ENCODE measurements around the gene C16orf95. TPM values are rescaled to one million over a fixed set of nuclear protein-coding genes. Genes with fewer than 3 reads are reported as not detected.

C16orf95 gene
- total RNA-seq, 1 donor = 0.42 TPM

- Histone ChIP-seq H3K27me3 (ENCODE audit: insufficient read depth, low read length) (no peaks in the 10 kb centered on the region), H3K4me1 (ENCODE audit: insufficient read depth, low read length) (peaks cover 9% of the 10 kb centered on the region), H3K4me3 (ENCODE audit: low read length) (no peak overlapping the region), H3K9me3 (ENCODE audit: low read depth, low read length) (no peaks in the 10 kb centered on the region)
Observed at GRCh38 chr16:87339086-87339723, 22.0 kb upstream of the C16orf95 start.

DNA sequence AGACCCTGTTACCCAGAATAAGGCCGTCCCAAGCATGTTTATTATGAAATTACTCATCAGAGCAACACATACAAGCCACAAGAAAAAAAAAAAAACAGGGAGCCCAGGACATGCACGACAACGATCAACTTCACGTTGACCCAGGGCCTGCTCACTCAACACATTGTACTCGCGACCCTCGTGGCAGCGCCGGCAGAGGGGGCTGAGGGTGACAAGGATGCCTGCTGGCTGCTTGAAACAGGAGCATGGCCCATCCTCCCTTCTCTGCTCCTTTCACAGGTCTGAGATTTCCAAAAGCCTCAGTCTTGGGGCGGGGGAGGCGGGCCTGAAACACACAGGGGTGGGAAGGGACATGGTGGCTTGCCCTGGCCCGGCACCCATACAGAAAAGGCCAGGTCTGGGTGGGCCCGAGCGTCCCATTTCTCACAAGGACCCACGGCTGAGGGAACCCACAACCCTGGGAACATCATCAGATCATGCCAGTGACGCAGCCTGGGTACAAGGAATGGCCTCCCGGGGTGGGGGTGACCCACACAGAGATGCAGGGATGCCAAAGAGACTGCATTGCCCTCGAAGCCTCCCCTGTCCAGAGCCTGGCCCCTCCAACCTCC lies 21.1 kb upstream of the C16orf95 start:
- Histone ChIP-seq H3K27me3 (ENCODE audit: insufficient read depth, low read length) (no peaks in the 10 kb centered on the region), H3K4me1 (ENCODE audit: insufficient read depth, low read length) (peaks cover 9% of the 10 kb centered on the region), H3K4me3 (ENCODE audit: low read length) (no peak overlapping the region), H3K9me3 (ENCODE audit: low read depth, low read length) (no peaks in the 10 kb centered on the region)

DNA sequence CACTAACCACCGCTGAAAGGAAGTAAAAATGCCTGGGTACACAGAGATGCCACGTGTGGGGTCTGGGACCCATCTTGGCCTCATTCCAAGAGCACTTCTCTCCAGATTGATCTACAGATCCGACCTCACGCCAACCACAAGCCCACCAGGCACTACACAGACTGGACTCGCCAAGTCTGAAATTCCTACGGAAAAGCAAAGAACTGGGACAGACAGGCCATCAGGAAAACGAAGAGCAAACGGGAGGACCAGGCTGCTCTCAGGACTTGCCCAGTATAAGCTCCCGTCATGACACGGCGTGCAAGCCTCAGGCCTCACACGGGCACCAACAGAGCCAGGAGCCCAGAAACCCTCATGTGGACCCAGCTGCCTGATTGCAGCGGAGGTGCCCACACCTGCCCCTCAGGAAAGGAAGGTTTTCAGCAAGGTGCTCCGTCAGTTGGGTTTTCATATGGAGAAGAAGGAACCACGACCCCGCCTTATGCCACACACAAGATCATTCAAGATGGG lies 20.1 kb upstream of the C16orf95 start:
- peaks cover 9% of the 10 kb centered on the region for H3K4me1 ChIP-seq (ENCODE audit: insufficient read depth, low read length)
- no peaks in the 10 kb centered on the region for H3K9me3 ChIP-seq (ENCODE audit: low read depth, low read length)
- H3K4me3 ChIP-seq (ENCODE audit: low read length) = no peak overlapping the region
- no peaks in the 10 kb centered on the region for H3K27me3 ChIP-seq (ENCODE audit: insufficient read depth, low read length)

DNA sequence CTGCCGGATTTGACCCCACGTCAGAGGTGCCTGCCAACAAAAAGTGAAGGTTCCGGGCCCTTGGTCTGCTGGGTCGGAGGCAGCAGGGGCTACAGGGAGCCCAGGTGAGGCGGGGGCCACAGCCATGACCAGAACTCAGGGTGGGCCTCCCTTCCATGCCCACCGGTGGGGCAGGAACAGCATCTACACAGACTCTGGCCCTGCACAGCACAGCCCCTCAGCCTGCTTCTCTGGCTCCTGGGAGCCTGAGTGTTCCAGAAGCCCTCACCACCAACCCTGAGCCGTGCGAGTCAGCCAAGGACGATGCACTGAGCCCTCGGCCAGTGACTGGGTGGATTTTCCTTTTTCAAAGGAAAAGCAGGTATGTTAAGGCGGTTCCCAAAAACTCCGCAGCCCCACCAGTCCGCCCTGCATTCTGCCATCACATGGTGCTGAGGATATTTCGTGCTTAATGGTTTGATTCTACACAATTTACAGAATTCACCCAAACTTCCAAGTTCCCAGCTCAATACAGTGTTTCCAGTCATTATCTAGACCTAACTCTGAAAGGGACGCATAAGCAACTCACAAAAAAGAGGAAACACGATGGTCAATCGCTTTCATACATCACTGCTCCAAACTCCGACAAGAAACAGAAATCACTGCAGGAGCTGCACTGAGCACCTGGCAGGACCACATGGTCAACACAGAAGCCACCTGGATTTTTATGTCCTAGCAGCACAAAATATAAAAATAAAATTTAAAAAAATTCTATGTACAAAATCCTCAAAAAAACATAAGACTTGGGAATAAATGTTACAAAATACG lies 19.4 kb upstream of the C16orf95 start:
- H3K4me1 ChIP-seq (ENCODE audit: insufficient read depth, low read length) = peaks cover 9% of the 10 kb centered on the region
- H3K9me3 ChIP-seq (ENCODE audit: low read depth, low read length) = no peaks in the 10 kb centered on the region
- H3K27me3 ChIP-seq (ENCODE audit: insufficient read depth, low read length) = no peaks in the 10 kb centered on the region
- H3K4me3 ChIP-seq (ENCODE audit: low read length) = no peak overlapping the region

- peaks cover 9% of the 10 kb centered on the region for H3K4me1 ChIP-seq (ENCODE audit: insufficient read depth, low read length)
- no peaks in the 10 kb centered on the region for H3K9me3 ChIP-seq (ENCODE audit: low read depth, low read length)
- H3K4me3 ChIP-seq (ENCODE audit: low read length) = no peak overlapping the region
- no peaks in the 10 kb centered on the region for H3K27me3 ChIP-seq (ENCODE audit: insufficient read depth, low read length)
Observed at GRCh38 chr16:87335625-87336433, 18.6 kb upstream of the C16orf95 start.

DNA sequence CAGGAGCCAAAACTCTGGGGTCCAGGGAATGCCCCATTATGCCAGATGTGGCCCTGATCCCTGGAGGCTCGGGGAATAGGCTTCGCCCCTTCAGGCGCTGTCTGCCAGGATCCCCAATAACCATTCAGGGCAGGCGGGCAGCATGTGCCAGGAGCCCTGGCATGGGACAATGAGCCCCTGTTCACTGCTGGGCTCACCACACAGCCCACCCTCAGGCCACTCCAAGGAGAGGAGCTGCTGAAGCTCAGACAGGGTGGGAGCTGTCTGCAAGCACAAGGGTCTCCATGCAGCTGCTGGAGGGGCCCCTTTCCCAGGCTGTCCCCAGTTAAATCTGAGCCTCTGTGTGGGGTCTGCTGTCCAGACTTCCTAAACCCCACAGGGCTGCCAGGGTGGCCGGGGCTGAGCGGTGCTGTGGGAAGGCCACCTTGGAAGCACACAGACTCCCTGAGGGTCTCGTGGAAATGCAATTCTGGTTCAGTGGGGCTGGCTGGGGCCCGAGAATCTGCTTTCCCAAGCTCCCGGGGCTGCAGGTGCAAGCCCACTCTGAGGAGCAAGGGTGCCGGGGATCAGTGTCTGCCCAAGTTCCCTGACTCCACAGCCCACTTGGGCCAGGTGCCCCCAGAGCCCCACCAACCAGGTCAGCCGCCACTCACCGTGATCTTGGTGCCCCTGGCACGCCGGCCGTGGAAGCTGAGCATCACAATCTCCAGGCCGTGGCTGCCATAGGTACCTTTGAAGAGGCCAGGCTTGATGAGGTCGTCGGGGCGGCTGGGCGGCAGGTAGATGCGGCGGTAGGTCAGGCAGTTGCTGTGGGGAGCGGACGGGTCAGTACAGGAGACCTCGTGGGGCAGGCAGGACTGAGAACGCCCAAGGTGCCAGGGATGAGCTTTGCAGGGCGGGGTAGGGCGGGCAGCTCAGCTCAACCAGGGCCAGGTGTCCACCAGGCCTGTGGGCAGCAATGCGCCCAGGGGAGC lies 17.7 kb upstream of the C16orf95 start:
- H3K4me3 ChIP-seq (ENCODE audit: low read length) = no peak overlapping the region
- H3K4me1 ChIP-seq (ENCODE audit: insufficient read depth, low read length) = peaks cover 9% of the 10 kb centered on the region
- no peaks in the 10 kb centered on the region for H3K27me3 ChIP-seq (ENCODE audit: insufficient read depth, low read length)
- H3K9me3 ChIP-seq (ENCODE audit: low read depth, low read length) = no peaks in the 10 kb centered on the region

GRCh38 chr16:87333581-87334331 lies 16.6 kb upstream of the C16orf95 start:
- H3K27me3 ChIP-seq (ENCODE audit: insufficient read depth, low read length) = no peaks in the 10 kb centered on the region

DNA sequence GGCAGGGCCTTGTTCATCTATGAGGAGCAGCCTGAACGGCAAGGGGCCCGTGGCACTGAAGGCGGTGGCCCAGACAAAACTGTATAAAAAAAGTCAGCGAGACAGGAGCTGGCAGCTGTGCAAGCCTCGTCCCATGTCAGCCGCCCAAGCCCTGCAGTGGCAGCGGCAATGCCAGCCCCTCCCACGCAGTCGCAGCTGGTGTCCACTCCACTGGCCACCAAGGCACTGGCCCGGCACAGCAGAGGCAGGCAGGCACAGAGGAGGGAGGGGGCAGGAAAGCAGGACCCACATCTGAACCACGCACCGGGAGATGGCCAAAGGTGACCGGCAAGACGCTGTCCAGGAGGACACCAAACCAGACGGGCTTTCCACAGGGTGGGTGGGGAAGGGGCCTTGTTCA lies 15.9 kb upstream of the C16orf95 start:
- Histone ChIP-seq H3K27me3 (ENCODE audit: insufficient read depth, low read length) (no peaks in the 10 kb centered on the region), H3K9me3 (ENCODE audit: low read depth, low read length) (no peaks in the 10 kb centered on the region), H3K4me3 (ENCODE audit: low read length) (no peak overlapping the region), H3K4me1 (ENCODE audit: insufficient read depth, low read length) (peaks cover 9% of the 10 kb centered on the region)

More at GRCh38 chr16:87333581-87334331, 16.6 kb upstream of the C16orf95 start:
- Histone ChIP-seq H3K9me3 (ENCODE audit: low read depth, low read length) (no peaks in the 10 kb centered on the region), H3K4me3 (ENCODE audit: low read length) (no peak overlapping the region), H3K4me1 (ENCODE audit: insufficient read depth, low read length) (peaks cover 9% of the 10 kb centered on the region)

GRCh38 chr16:87332150-87332549 lies 15.0 kb upstream of the C16orf95 start:
- H3K4me1 ChIP-seq (ENCODE audit: insufficient read depth, low read length) = peaks cover 5% of the 10 kb centered on the region
- H3K27me3 ChIP-seq (ENCODE audit: insufficient read depth, low read length) = no peaks in the 10 kb centered on the region
- no peak overlapping the region for H3K4me3 ChIP-seq (ENCODE audit: low read length)
- H3K9me3 ChIP-seq (ENCODE audit: low read depth, low read length) = no peaks in the 10 kb centered on the region

DNA sequence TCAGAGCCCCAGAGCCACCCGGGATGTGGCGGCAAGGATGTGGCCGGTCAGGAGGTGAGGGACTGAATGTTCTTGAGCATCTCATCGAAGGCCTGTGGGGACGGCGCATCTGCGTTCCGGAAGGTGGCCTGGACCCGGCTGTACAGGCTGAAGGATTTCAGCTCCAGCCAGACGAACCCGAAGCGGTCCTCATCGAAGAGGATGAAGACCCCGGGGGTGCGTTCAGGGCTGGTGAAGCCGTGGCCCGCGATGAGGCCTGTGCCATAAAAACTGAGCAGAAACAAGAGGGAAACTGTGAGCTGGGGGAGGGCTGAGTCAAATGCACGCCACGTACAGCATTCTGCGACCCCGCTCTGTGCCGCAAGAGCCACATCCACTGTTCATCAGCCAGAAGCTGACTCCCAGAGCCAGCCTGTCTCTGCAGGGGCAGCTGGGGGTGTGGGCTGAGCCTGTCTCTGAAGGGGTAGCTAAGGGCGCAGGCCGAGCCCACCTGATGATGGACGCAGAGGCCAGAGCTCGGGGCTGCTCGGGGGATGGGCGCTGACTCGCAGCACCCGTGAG lies 14.1 kb upstream of the C16orf95 start:
- Histone ChIP-seq H3K4me1 (ENCODE audit: insufficient read depth, low read length) (no peaks in the 10 kb centered on the region), H3K27me3 (ENCODE audit: insufficient read depth, low read length) (no peaks in the 10 kb centered on the region), H3K4me3 (ENCODE audit: low read length) (no peak overlapping the region), H3K9me3 (ENCODE audit: low read depth, low read length) (no peaks in the 10 kb centered on the region)

DNA sequence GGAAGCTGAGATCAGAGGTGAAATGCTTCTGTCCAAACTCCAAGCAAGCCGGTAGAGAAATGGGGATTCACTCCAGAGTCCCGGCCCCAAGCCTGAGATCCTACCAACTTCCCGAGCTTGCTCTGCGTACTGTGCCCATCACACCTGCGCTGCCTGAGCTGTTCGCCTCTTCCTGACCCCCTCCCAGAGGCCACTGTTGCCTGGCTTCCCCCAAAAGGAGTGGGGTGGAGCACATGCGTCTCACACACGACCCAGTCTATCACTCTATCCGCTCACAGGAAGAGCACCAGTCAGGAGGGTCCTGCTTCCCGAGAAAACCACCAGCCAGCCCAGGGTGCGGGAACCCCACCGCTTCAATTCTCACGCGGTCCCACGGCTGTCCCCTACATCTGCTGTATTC lies 13.5 kb upstream of the C16orf95 start:
- no peaks in the 10 kb centered on the region for H3K9me3 ChIP-seq (ENCODE audit: low read depth, low read length)
- no peaks in the 10 kb centered on the region for H3K27me3 ChIP-seq (ENCODE audit: insufficient read depth, low read length)
- H3K4me3 ChIP-seq (ENCODE audit: low read length) = no peak overlapping the region
- H3K4me1 ChIP-seq (ENCODE audit: insufficient read depth, low read length) = no peaks in the 10 kb centered on the region

DNA sequence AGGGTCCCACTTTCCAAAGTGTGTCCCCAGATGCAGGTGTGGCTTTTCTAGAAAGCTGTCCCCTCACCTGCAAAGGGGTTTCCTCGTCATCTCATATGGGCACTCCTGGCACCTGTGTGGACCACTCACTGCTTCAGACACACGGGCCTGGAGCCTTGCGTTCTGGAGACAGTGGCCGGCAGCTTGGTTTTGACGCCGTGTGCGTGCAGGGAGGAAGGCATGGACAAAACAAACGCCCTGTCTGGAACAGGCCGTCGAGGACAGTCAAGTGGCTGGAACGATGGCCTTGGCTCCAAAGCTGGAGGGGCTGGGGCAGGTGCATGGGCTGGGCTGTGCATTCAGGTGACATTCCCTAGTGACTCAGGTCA lies 13.0 kb upstream of the C16orf95 start:
- H3K9me3 ChIP-seq (ENCODE audit: low read depth, low read length) = no peaks in the 10 kb centered on the region
- no peaks in the 10 kb centered on the region for H3K27me3 ChIP-seq (ENCODE audit: insufficient read depth, low read length)
- H3K4me1 ChIP-seq (ENCODE audit: insufficient read depth, low read length) = no peaks in the 10 kb centered on the region
- no peak overlapping the region for H3K4me3 ChIP-seq (ENCODE audit: low read length)

Measured in mononuclear cell (primary cell).